Smooth muscle cell (in vitro differentiated cells): ENCODE results near the gene SOD2. TPM values are rescaled to one million over a fixed set of nuclear protein-coding genes. Genes with fewer than 3 reads are reported as not detected.
"Not testable (repeated sequence)": the region's sequence is repeated elsewhere in the genome, so short reads cannot be mapped to it uniquely, and the experiment has no call there.

ENCODE experiments used
- DNase-seq: peaks from one replicate; lab custom pipeline; 2025; ENCODE audit not compliant: unreplicated experiment; lab: John Stamatoyannopoulos, UW
- H2AFZ ChIP-seq: fragments of 200-600 bp; sonication (generic); 2 replicates; pipeline ENCODE4 v1.6.0; 2016; ENCODE audit warnings: antibody characterized with exemption, low read depth, mild to moderate bottlenecking
- H3F3A ChIP-seq: fragments of 200-600 bp; sonication (generic); 2 replicates; pipeline ENCODE4 v1.6.0; 2017; ENCODE audit warnings: antibody characterized with exemption, low read depth
- H3K27ac ChIP-seq: fragments of 200-600 bp; sonication (generic); 2 replicates; pipeline ENCODE4 v1.5.1; 2016; ENCODE audit warnings: low read depth, mild to moderate bottlenecking
- H3K27me3 ChIP-seq: fragments of 200-600 bp; sonication (generic); 2 replicates; pipeline ENCODE4 v1.6.1; 2016; ENCODE audit warnings: low read depth, mild to moderate bottlenecking
- H3K36me3 ChIP-seq: fragments of 200-600 bp; sonication (generic); 2 replicates; pipeline ENCODE4 v1.5.1; 2016; ENCODE audit warnings: low read depth
- H3K4me1 ChIP-seq: fragments of 200-600 bp; sonication (generic); 2 replicates; pipeline ENCODE4 v1.5.1; 2016; ENCODE audit warnings: low read depth
- H3K4me2 ChIP-seq: fragments of 200-600 bp; sonication (generic); 2 replicates; pipeline ENCODE4 v1.6.0; 2016; ENCODE audit warnings: mild to moderate bottlenecking
- H3K4me3 ChIP-seq: fragments of 200-600 bp; sonication (generic); 2 replicates; pipeline ENCODE4 v1.5.1; 2016; ENCODE audit warnings: mild to moderate bottlenecking
- H3K79me2 ChIP-seq: fragments of 200-600 bp; sonication (generic); 2 replicates; pipeline ENCODE4 v1.6.0; 2016; ENCODE audit warnings: low read depth, mild to moderate bottlenecking
- H3K9ac ChIP-seq: fragments of 200-600 bp; sonication (generic); 2 replicates; pipeline ENCODE4 v1.6.0; 2016; ENCODE audit warnings: low read depth
- H3K9me3 ChIP-seq: fragments of 200-600 bp; sonication (generic); replicated peaks from 2 replicates; pipeline ENCODE4 v1.5.1; 2016; ENCODE audit warnings: low read depth
- H4K20me1 ChIP-seq: fragments of 200-600 bp; sonication (generic); 2 replicates; pipeline ENCODE4 v1.6.0; 2016; ENCODE audit warnings: low read depth
- CTCF ChIP-seq: fragments of 200-600 bp; sonication (generic); IDR thresholded peaks from 2 replicates; pipeline ENCODE4 v1.5.1; 2017; ENCODE audit warnings: borderline replicate concordance, mild to moderate bottlenecking, antibody characterized with exemption; ENCODE audit not compliant: insufficient read depth, poor library complexity, severe bottlenecking
- WGBS: methylation state at CpG from one replicate; pipeline ENCODE4 v1.1.7; 2016; ENCODE audit warnings: low lambda C conversion rate; 5-methylcytosine and 5-hydroxymethylcytosine counted together
- polyA plus RNA-seq: library from polyadenylated mRNA; unstranded; fragments of >200 nt; fragmentation: Nextera tagmentation; extraction: Ambion mirVana; gene quantifications from 2 replicates; pipeline ENCODE4 v1.2.1, GENCODE V29; 2016
- total RNA-seq: library from RNA; depleted of rRNA; stranded (reverse); fragments of >200 nt; gene quantifications from 2 replicates; pipeline ENCODE4 v1.2.3, GENCODE V29; 2014

Gene SOD2
- total RNA-seq, result 68.4 and 69.4 TPM in 2 replicates
- polyA plus RNA-seq, result 53.2 and 72.0 TPM in 2 replicates

GRCh38 chr6:159693128-159693893 is at the start of gene SOD2:
TSS of gene SOD2 (minus strand) at chr6:159693241. CDS start at chr6:159693167, 74 bp downstream.
- Histone ChIP-seq H3K4me2 (peak within 1 kb of the TSS; percentile 95), H3K27ac (peak within 1 kb of the TSS; percentile 86), H3K9me3 (no peaks in the 10 kb centered on the region), H3K27me3 (no peaks in the 10 kb centered on the region), H3K4me3 (peak within 1 kb of the TSS; percentile 97), H3K79me2 (peaks cover 26% of the 10 kb centered on the region), H3F3A (peaks cover 3% of the 10 kb centered on the region), H3K36me3 (no peaks in the 10 kb centered on the region), H4K20me1 (peaks cover 9% of the 10 kb centered on the region), H2AFZ (peak within 1 kb of the TSS; percentile 58), H3K4me1 (peaks cover 21% of the 10 kb centered on the region), H3K9ac (peak within 1 kb of the TSS; percentile 87)
- 2% methylated on average over 61 of the region's 74 CpGs for WGBS
- TF ChIP-seq CTCF, result no peak
- DNase-seq, result peak; percentile 75

GRCh38 chr6:159742165-159742564 is 49.1 kb upstream of the SOD2 start:
- no peaks in the 10 kb centered on the region for H3K27me3 ChIP-seq
- no peak overlapping the region for H3K4me3 ChIP-seq
- no peaks in the 10 kb centered on the region for H3K4me1 ChIP-seq
- 92% methylated on average over 1 of the region's 1 CpG for WGBS
- no peak overlapping the region for H3K4me2 ChIP-seq
- H4K20me1 ChIP-seq, result peaks cover 89% of the 10 kb centered on the region
- peaks cover 48% of the 10 kb centered on the region for H3K36me3 ChIP-seq
- peaks cover 96% of the 10 kb centered on the region for H3K79me2 ChIP-seq
- H3K9ac ChIP-seq, result no peak overlapping the region
- DNase-seq, result no peak
- H3F3A ChIP-seq, result peaks cover 5% of the 10 kb centered on the region
- H2AFZ ChIP-seq, result no peak overlapping the region
- TF ChIP-seq CTCF, result no peak
- no peaks in the 10 kb centered on the region for H3K9me3 ChIP-seq
- peak overlapping the region; percentile 19 for H3K27ac ChIP-seq

- no peak for TF ChIP-seq CTCF
- peak overlapping the region; percentile 12 for H3K27ac ChIP-seq
- H3K4me2 ChIP-seq, result no peak overlapping the region
- WGBS, result 93% methylated on average over 3 of the region's 3 CpGs
- H4K20me1 ChIP-seq, result peaks cover 91% of the 10 kb centered on the region
- H3K27me3 ChIP-seq, result no peaks in the 10 kb centered on the region
- peaks cover 2% of the 10 kb centered on the region for H3F3A ChIP-seq
- H3K4me1 ChIP-seq, result no peaks in the 10 kb centered on the region
- no peak for DNase-seq
- H2AFZ ChIP-seq, result no peak overlapping the region
- no peak overlapping the region for H3K9ac ChIP-seq
- no peak overlapping the region for H3K4me3 ChIP-seq
- H3K79me2 ChIP-seq, result peaks cover 97% of the 10 kb centered on the region
- peaks cover 28% of the 10 kb centered on the region for H3K36me3 ChIP-seq
- H3K9me3 ChIP-seq, result no peaks in the 10 kb centered on the region
Measured at GRCh38 chr6:159739341-159739740, 46.3 kb upstream of the SOD2 start.

- H2AFZ ChIP-seq, result no peak overlapping the region
- H3K9ac ChIP-seq, result no peak overlapping the region
- H3K27me3 ChIP-seq, result no peaks in the 10 kb centered on the region
- H3K36me3 ChIP-seq, result peaks cover 15% of the 10 kb centered on the region
- H4K20me1 ChIP-seq, result peaks cover 96% of the 10 kb centered on the region
- no peak for TF ChIP-seq CTCF
- no peaks in the 10 kb centered on the region for H3K9me3 ChIP-seq
- no peaks in the 10 kb centered on the region for H3K4me1 ChIP-seq
- DNase-seq, result no peak
- H3F3A ChIP-seq, result peaks cover 2% of the 10 kb centered on the region
- H3K27ac ChIP-seq, result peak overlapping the region; percentile 28
- H3K4me3 ChIP-seq, result no peak overlapping the region
- H3K4me2 ChIP-seq, result no peak overlapping the region
- peaks cover 98% of the 10 kb centered on the region for H3K79me2 ChIP-seq
- 95% methylated on average over 7 of the region's 7 CpGs for WGBS
Measured at GRCh38 chr6:159736908-159737307, 43.9 kb upstream of the SOD2 start.

GRCh38 chr6:159733395-159733794 is 40.4 kb upstream of the SOD2 start:
- 96% methylated on average over 12 of the region's 12 CpGs for WGBS
- H3F3A ChIP-seq, H3K4me3 ChIP-seq, H3K27ac ChIP-seq, DNase-seq, H3K4me2 ChIP-seq, H3K9me3 ChIP-seq, H3K27me3 ChIP-seq, H3K9ac ChIP-seq, H2AFZ ChIP-seq, H3K36me3 ChIP-seq: not testable (repeated sequence)
- Histone ChIP-seq H3K4me1 (peaks cover 18% of the 10 kb centered on the region), H4K20me1 (peaks cover 100% of the 10 kb centered on the region), H3K79me2 (peaks cover 100% of the 10 kb centered on the region)
